ENCODE data around the gene WNT1.

DNA sequence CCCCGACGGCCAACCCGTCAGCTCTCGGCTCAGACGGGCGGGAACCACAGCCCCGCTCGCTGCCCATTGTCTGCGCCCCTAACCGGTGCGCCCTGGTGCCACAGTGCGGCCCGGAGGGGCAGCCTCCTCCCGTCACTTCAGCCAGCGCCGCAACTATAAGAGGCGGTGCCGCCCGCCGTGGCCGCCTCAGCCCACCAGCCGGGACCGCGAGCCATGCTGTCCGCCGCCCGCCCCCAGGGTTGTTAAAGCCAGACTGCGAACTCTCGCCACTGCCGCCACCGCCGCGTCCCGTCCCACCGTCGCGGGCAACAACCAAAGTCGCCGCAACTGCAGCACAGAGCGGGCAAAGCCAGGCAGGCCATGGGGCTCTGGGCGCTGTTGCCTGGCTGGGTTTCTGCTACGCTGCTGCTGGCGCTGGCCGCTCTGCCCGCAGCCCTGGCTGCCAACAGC is at the start of gene WNT1:
- TF ChIP-seq, protein P1, sequence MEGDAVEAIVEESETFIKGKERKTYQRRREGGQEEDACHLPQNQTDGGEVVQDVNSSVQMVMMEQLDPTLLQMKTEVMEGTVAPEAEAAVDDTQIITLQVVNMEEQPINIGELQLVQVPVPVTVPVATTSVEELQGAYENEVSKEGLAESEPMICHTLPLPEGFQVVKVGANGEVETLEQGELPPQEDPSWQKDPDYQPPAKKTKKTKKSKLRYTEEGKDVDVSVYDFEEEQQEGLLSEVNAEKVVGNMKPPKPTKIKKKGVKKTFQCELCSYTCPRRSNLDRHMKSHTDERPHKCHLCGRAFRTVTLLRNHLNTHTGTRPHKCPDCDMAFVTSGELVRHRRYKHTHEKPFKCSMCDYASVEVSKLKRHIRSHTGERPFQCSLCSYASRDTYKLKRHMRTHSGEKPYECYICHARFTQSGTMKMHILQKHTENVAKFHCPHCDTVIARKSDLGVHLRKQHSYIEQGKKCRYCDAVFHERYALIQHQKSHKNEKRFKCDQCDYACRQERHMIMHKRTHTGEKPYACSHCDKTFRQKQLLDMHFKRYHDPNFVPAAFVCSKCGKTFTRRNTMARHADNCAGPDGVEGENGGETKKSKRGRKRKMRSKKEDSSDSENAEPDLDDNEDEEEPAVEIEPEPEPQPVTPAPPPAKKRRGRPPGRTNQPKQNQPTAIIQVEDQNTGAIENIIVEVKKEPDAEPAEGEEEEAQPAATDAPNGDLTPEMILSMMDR (IDR thresholded peaks at IDR 0.05), result peak in 4 of 5 experiments; percentile 3 to 47 (median 17)
- no peak for TF ChIP-seq POLR2A (IDR thresholded peaks at IDR 0.05)
- TF ChIP-seq EP300 (IDR thresholded peaks at IDR 0.05), result no peak

Data from tibial nerve (tissue), 4 donors.